Activated CD4-positive, alpha-beta T cell treated with anti-CD3 and anti-CD28 coated beads, Interleukin-2, amount 50 U/mL, for 4 hours (primary cell): ENCODE measurements around the gene TMEM175.

Experiments used
- DNase-seq, 2 experiments: peaks; one replicate each; pipeline ENCODE4 v3.0.0-alpha.2; 2020

The TMEM175 gene

DNA sequence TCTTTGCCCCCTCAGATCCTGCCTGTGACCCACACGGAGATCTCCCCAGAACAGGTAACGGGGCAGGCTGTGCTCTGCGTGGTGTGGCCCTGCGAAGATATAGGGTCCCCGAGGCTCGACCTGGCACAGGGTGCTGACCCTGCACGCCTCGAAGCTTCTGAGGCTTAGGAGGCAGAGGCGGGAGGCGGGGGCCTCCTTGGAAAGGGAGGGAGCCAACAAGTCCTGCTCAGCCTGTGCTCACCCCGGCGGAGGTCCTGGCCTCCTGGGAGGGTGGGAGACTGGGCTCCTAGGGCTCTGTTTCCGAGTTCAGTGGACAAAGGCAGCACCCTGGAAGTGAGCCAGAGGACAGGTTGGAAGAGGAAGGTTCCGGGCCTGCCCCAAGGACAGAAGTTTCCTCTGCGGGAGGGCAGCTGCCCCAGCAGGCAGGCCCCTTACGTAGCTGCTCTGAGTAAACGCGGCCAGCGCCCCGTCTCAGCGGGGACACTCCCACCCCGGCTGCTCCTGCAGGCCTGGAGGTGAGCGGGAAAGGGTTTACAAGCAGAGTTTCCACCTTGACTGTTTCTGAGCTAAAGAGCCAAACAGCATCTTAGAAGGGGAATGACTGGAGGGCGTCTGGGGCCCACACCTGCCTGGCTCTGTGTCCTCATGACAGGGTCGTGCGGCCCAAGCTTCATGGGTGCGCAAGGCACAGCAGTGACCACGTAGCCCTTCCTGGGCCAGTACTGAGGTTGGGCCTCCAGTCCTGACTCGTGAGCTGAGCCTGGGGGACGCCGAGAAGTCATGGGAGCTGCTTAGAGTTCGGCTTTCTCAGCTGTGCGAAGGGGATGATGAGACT, 16.1 kb downstream of the TMEM175 start:
- no peak for DNase-seq

- no peak for DNase-seq
These were observed 16.7 kb downstream of the TMEM175 start for GRCh38 chr4:948936-949300.

DNA sequence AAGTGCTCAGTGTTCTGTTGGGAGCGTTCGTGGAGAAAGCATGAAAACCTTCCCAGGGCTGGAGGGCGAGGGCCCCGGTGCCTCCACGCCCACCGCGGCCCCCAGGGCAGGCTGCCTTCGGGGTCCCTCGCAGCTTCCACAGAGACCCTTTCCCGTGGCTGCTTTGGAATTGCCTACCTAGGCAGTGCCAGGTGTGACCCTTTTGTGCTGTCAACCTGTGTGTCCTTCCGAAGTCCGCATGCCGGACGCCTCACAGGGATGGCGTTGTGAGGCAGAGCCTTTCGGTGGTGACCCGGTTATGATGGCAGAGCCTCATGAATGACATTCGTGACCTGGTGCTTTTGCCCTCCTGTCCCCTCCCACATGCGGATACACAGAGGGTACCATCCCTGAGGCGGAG, 17.4 kb downstream of the TMEM175 start:
- no peak for DNase-seq

GRCh38 chr4:950136-951020, 18.1 kb downstream of the TMEM175 start:
- DNase-seq = no peak

DNA sequence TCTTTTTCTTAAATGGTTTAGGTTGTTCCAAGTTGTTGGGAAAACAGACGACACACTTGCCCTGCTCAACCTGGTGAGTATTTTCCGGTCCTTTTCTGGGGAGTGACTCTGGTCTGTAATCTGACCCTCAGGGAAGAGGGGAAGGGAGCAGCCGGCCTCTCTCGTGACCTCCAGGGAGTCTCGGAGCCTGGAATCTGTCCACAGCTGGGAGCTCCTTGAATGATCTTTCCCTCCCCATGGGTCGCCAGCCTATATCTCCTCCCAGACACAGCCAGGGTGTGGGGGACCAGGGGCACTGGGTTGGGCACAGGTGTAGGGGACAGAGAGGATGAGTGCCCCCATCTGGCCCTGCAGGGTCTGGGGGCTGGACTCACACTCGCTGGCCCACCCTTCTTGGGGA, 18.9 kb downstream of the TMEM175 start:
- no peak for DNase-seq

DNA sequence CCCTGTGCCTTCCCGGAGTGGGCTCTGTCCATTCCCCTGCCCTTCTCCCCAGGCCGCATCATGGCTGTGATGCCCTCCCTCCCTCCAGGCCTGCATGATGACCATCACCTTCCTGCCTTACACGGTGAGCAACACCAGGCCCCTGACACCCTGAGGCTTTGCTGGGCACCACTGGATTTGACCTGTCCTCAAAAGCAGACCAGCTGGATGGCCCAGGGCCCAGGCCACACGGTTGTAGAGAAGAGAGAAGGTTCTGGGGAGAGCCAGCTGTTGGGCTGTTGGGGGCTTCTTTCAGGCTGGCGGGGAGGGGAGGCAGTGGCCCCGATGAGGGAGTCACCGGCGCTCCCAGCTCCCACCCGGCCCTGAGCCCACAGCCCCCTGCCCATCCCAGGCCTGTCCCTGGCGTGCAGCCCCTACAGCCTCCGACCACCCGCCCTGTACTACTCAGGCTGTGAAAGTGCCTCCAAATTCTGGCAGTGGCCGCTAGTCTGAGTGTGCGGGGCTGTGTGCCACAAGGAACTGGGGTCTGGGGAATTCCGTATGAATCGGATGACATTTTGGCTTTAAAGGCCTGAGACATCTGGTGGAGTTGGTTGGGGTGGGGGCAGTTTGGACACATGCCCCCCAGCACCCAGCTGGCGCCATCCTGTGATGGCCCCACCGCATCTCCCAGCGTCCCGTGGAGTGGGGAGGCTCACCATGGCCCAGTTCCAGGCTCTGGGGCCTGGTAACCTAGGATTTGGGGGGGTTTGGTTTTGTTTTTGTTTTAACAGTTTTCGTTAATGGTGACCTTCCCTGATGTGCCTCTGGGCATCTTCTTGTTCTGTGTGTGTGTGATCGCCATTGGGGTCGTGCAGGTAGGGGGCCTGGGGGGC, 19.6 kb downstream of the TMEM175 start:
- DNase-seq = no peak

GRCh38 chr4:952881-953573, 20.8 kb downstream of the TMEM175 start:
- no peak for DNase-seq

DNA sequence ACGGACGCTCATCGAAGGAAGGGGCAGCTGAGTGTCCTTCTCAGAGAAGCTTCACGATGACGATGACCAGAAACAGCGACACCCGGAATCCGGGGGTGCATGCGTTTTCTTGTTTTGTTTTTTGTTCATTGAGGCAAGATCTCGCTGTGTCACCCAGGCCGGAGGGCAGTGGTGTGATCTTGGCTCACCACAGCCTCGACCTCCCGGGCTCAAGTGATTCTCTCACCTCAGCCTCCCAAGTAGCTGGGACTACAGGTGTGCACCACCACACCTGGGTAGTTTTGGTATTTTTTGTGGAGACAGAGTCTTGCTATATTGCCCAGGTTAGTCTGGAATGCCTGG, 21.3 kb downstream of the TMEM175 start:
- no peak for DNase-seq

- no peak for DNase-seq
These were observed 22.2 kb downstream of the TMEM175 start for GRCh38 chr4:954211-955020.

GRCh38 chr4:955161-955921, 23.1 kb downstream of the TMEM175 start:
- no peak for DNase-seq

GRCh38 chr4:955931-956381, 23.7 kb downstream of the TMEM175 start:
- DNase-seq = no peak

GRCh38 chr4:956531-957230, 24.4 kb downstream of the TMEM175 start:
- DNase-seq = no peak

- no peak for DNase-seq
These were observed 24.9 kb downstream of the TMEM175 start for GRCh38 chr4:957231-957580.

DNA sequence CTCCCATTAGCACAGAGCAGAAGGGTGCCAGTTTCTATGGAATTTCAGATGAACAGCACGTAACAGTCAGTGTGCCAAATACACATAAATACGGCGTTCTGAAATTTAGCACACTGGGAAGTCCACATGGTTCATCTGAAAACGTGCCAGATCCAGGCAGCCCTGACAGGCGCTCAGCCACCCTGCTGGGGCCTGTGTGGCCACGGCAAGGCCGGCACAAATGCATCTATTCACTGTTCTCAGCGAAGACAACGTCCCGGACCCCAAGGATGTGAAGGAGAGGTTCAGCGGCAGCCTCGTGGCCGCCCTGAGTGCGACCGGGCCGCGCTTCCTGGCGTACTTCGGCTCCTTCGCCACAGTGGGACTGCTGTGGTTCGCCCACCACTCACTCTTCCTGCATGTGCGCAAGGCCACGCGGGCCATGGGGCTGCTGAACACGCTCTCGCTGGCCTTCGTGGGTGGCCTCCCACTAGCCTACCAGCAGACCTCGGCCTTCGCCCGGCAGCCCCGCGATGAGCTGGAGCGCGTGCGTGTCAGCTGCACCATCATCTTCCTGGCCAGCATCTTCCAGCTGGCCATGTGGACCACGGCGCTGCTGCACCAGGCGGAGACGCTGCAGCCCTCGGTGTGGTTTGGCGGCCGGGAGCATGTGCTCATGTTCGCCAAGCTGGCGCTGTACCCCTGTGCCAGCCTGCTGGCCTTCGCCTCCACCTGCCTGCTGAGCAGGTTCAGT, 25.5 kb downstream of the TMEM175 start:
- no peak for DNase-seq

DNA sequence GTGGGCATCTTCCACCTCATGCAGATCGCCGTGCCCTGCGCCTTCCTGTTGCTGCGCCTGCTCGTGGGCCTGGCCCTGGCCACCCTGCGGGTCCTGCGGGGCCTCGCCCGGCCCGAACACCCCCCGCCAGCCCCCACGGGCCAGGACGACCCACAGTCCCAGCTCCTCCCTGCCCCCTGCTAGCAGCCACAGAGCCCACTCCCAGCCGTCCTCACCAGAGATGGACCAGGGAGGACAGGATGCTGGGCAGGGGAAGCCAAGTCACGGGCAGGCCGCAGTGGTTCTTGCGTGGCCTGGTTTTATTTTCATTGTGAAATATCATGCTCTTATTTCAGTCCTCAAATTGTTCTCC, 26.0 kb downstream of the TMEM175 start:
- no peak for DNase-seq

DNA sequence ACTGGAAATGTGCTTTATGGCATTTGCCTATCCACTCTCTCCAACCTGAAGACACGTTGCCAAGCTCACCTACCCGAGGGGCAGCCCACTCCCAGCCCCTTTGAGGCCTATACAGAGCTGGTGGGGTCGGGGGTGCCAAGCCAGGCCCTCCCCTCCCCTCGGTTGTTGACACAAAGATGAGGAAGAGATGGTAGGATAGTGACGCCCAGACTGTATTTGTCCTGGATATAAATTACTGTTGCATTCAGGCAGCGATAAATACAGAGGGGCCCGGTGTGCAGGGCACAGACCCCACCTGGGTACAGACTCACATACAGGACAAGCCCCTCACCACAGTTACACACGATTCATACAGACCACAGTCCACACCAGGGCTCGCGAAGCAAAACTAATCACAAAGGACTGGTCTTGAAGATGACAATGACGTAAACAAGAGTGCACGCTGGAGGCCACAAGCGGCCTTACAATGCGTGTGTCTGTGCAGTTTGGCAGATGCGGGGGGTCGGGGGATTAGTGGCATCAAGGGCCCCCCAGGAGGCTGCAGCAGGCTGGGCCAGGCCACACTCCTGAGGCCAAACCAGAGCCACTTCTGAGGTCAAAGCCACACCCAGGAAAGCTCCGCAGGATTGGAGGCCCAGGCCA, 26.6 kb downstream of the TMEM175 start:
- DNase-seq = no peak

GRCh38 chr4:959338-960139, 27.3 kb downstream of the TMEM175 start:
- DNase-seq = no peak

- no peak for DNase-seq
These were observed 27.9 kb downstream of the TMEM175 start for GRCh38 chr4:960140-960635.
